WTC11 (cell line): ENCODE measurements around the gene KRT35.

ENCODE experiments used
- ESRRA ChIP-seq: sonication (generic); formaldehyde crosslinking; IDR thresholded peaks from 2 replicates; pipeline ENCODE4 v1.8.1; 2022; ENCODE audit warnings: mild to moderate bottlenecking, missing genetic modification reagents, borderline replicate concordance
- FOXP1 ChIP-seq: sonication (generic); formaldehyde crosslinking; IDR thresholded peaks from 2 replicates; pipeline ENCODE4 v1.8.0; 2022; ENCODE audit warnings: missing genetic modification reagents, mild to moderate bottlenecking, moderate library complexity, borderline replicate concordance
- NFE2L1 ChIP-seq: sonication (generic); formaldehyde crosslinking; IDR thresholded peaks from 2 replicates; pipeline ENCODE4 v1.8.1; 2023; ENCODE audit warnings: missing genetic modification reagents
- NFYB ChIP-seq: sonication (generic); formaldehyde crosslinking; conservative IDR thresholded peaks from 2 replicates; pipeline ENCODE4 v1.8.0; 2022; ENCODE audit warnings: low read depth, missing genetic modification reagents
- NR2C2 ChIP-seq: sonication (generic); formaldehyde crosslinking; IDR thresholded peaks from 2 replicates; pipeline ENCODE4 v1.8.0; 2022; ENCODE audit warnings: mild to moderate bottlenecking, missing genetic modification reagents
- PREB ChIP-seq: sonication (generic); formaldehyde crosslinking; IDR thresholded peaks from 2 replicates; pipeline ENCODE4 v1.8.1; 2022; ENCODE audit warnings: mild to moderate bottlenecking, missing genetic modification reagents, moderate library complexity, borderline replicate concordance
- TCF7 ChIP-seq: sonication (generic); formaldehyde crosslinking; IDR thresholded peaks from 2 replicates; pipeline ENCODE4 v1.8.0; 2022; ENCODE audit warnings: mild to moderate bottlenecking, low read depth, missing genetic modification reagents, moderate library complexity
- TF ChIP-seq, protein P1 (sequence below): fragments of 200-600 bp; IDR thresholded peaks from 2 replicates; pipeline ENCODE4 v1.8.0; 2022; ENCODE audit warnings: antibody characterized with exemption
- TF ChIP-seq, protein P2 (sequence below): sonication (generic); formaldehyde crosslinking; conservative IDR thresholded peaks from 2 replicates; pipeline ENCODE4 v1.8.1; 2023; ENCODE audit warnings: mild to moderate bottlenecking, low read depth, missing genetic modification reagents, moderate library complexity

GRCh38 chr17:41529491-41529915 lies 48.6 kb upstream of the KRT35 start:
- TF ChIP-seq TCF7 (CRISPR knock-in tag) (no peak), ESRRA (CRISPR knock-in tag) (no peak), FOXP1 (CRISPR knock-in tag) (no peak), NFYB (CRISPR knock-in tag) (no peak), PREB (CRISPR knock-in tag) (no peak), NFE2L1 (CRISPR knock-in tag) (no peak), NR2C2 (CRISPR knock-in tag) (no peak)
- TF ChIP-seq, protein P1, sequence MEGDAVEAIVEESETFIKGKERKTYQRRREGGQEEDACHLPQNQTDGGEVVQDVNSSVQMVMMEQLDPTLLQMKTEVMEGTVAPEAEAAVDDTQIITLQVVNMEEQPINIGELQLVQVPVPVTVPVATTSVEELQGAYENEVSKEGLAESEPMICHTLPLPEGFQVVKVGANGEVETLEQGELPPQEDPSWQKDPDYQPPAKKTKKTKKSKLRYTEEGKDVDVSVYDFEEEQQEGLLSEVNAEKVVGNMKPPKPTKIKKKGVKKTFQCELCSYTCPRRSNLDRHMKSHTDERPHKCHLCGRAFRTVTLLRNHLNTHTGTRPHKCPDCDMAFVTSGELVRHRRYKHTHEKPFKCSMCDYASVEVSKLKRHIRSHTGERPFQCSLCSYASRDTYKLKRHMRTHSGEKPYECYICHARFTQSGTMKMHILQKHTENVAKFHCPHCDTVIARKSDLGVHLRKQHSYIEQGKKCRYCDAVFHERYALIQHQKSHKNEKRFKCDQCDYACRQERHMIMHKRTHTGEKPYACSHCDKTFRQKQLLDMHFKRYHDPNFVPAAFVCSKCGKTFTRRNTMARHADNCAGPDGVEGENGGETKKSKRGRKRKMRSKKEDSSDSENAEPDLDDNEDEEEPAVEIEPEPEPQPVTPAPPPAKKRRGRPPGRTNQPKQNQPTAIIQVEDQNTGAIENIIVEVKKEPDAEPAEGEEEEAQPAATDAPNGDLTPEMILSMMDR = no peak
- TF ChIP-seq, protein P2, sequence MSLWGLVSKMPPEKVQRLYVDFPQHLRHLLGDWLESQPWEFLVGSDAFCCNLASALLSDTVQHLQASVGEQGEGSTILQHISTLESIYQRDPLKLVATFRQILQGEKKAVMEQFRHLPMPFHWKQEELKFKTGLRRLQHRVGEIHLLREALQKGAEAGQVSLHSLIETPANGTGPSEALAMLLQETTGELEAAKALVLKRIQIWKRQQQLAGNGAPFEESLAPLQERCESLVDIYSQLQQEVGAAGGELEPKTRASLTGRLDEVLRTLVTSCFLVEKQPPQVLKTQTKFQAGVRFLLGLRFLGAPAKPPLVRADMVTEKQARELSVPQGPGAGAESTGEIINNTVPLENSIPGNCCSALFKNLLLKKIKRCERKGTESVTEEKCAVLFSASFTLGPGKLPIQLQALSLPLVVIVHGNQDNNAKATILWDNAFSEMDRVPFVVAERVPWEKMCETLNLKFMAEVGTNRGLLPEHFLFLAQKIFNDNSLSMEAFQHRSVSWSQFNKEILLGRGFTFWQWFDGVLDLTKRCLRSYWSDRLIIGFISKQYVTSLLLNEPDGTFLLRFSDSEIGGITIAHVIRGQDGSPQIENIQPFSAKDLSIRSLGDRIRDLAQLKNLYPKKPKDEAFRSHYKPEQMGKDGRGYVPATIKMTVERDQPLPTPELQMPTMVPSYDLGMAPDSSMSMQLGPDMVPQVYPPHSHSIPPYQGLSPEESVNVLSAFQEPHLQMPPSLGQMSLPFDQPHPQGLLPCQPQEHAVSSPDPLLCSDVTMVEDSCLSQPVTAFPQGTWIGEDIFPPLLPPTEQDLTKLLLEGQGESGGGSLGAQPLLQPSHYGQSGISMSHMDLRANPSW (CRISPR knock-in tag) = no peak
